GM12875 (cell line): ENCODE data around the gene DNAH9.

Experiments used
- H3K4me3 ChIP-seq: one replicate; pipeline ENCODE4 v1.5.1; 2011; ENCODE audit warnings: low read depth, low read length, control low read depth
- CTCF ChIP-seq: IDR thresholded peaks from 2 replicates; pipeline ENCODE4 v1.5.1; 2011; ENCODE audit warnings: low read depth, mild to moderate bottlenecking, control low read depth, inconsistent platforms, low read length, moderate library complexity, borderline replicate concordance; ENCODE audit not compliant: insufficient read depth

Gene DNAH9

GRCh38 chr17:11719203-11719602 lies 120.9 kb downstream of the DNAH9 start:
- TF ChIP-seq CTCF: no peak
- H3K4me3 ChIP-seq: no peak overlapping the region

- no peak for TF ChIP-seq CTCF
- no peak overlapping the region for H3K4me3 ChIP-seq
These were observed 121.6 kb downstream of the DNAH9 start for GRCh38 chr17:11719856-11720255.

- no peak overlapping the region for H3K4me3 ChIP-seq
- TF ChIP-seq CTCF: no peak
These were observed 122.5 kb downstream of the DNAH9 start for GRCh38 chr17:11720816-11721215.

- TF ChIP-seq CTCF: no peak
These were observed 132.5 kb downstream of the DNAH9 start for GRCh38 chr17:11730747-11731146.

GRCh38 chr17:11736613-11737312 lies 138.5 kb downstream of the DNAH9 start:
- H3K4me3 ChIP-seq: no peak overlapping the region
- no peak for TF ChIP-seq CTCF

More at GRCh38 chr17:11730747-11731146, 132.5 kb downstream of the DNAH9 start:
- no peak overlapping the region for H3K4me3 ChIP-seq

GRCh38 chr17:11737313-11737679 lies 139.0 kb downstream of the DNAH9 start:
- no peak for TF ChIP-seq CTCF
- no peak overlapping the region for H3K4me3 ChIP-seq

GRCh38 chr17:11738151-11738550 lies 139.9 kb downstream of the DNAH9 start:
- TF ChIP-seq CTCF: no peak

More at GRCh38 chr17:11738151-11738550, 139.9 kb downstream of the DNAH9 start:
- no peak overlapping the region for H3K4me3 ChIP-seq
